C1 segment of cervical spinal cord (tissue), 14 donors: ENCODE data around the gene TEX19.
"Not testable (repeated sequence)": the region's sequence is repeated elsewhere in the genome, so short reads cannot be mapped to it uniquely, and the experiment has no call there.

Experiments
- DNase-seq, 14 donors: peaks; one replicate each; lab custom pipeline; 2025; lab: John Stamatoyannopoulos, UW

TEX19 gene

GRCh38 chr17:82375359-82376041 is 16.5 kb downstream of the TEX19 start:
- no peak for DNase-seq

DNA sequence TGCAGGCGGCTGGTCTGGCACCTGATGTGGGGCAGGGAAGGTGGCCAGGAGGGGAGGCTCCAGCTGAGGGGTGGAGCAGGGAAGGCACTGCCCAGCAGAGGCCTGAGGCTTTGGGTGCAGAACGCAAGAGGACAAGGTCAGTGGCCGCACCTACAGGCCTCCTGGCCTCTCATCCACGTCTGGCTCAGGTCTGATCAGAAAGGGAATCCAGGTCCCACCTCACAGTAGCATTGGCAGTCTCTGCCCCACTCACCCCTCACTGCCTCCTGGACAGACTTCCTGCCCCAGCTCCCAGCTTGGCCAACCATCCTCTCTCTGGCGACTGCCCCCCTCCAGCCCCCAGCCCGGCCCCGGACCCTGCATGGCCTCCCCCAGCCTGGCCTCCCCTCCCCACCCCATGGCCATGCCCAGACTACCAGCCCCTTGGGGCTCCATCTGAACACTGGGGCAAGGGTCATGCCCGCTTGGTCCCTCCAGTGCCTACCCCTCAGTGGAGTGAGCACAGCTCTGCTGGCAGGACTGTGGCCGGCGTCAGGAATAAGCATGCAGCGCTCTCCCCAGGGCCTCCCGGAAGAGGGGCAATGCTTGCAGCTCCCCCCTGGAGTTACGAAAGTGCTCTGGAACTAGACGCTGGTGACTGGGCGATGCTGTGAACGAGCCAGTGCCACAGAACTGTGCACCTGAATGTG is 17.1 kb downstream of the TEX19 start:
- no peak for DNase-seq

DNA sequence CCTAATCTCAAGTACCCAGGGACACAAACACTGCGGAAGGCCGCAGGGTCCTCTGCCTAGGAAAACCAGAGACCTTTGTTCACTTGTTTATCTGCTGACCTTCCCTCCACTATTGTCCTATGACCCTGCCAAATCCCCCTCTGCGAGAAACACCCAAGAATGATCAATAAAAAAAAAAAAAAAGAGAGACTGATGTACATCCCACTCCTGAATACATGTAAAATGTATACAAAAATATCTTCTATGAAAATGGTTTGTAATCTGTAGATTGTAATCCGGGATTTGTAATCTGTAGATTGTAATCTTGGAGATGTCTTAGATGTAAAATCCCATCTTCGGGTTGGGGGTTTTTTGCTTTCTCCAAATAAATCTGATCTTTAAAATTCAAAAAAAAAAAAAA is 18.2 kb downstream of the TEX19 start:
- DNase-seq = not testable (repeated sequence)

GRCh38 chr17:82377924-82378740 is 19.1 kb downstream of the TEX19 start:
- no peak for DNase-seq

GRCh38 chr17:82378741-82379021 is 19.6 kb downstream of the TEX19 start:
- no peak for DNase-seq

- DNase-seq = no peak
These were observed 22.0 kb downstream of the TEX19 start for GRCh38 chr17:82380860-82381702.

GRCh38 chr17:82381703-82382009 is 22.6 kb downstream of the TEX19 start:
- not testable (repeated sequence) for DNase-seq

DNA sequence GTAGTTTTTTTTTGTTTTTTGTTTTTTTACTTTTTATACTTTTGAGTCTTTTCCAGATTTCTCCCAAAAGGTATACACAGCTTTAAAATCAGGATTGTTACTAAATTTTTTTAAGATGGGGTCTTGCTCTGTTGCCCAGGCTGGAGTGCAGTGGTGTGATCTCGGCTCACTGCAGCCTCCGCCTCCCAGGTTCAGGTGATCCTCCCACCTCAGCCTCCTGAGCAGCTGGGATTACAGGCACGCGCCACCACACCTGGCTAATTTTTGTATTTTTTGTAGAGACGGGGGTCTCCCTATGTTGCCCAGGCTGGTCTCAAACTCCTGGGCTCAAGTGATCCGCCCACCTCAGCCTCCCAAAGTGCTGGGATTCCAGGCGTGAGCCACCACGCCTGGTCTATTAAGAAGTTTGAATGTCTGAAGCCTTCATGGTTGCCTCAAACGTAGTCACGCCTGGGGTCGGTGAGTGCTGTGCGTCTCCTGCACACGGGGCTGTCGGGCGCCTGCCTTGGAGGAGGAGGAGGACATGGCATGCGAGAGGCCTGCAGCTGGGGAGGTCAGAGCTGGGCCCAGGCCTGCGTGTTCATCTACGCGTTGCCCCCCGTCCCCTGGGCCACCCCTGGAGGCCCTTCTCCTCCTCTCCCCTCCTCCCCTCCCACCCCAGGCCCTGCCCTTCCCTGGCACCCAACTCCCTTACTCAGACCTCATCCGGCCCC is 23.3 kb downstream of the TEX19 start:
- DNase-seq = not testable (repeated sequence)

GRCh38 chr17:82382933-82383255 is 23.8 kb downstream of the TEX19 start:
- DNase-seq = no peak

GRCh38 chr17:82383411-82383810 is 24.4 kb downstream of the TEX19 start:
- no peak for DNase-seq

DNA sequence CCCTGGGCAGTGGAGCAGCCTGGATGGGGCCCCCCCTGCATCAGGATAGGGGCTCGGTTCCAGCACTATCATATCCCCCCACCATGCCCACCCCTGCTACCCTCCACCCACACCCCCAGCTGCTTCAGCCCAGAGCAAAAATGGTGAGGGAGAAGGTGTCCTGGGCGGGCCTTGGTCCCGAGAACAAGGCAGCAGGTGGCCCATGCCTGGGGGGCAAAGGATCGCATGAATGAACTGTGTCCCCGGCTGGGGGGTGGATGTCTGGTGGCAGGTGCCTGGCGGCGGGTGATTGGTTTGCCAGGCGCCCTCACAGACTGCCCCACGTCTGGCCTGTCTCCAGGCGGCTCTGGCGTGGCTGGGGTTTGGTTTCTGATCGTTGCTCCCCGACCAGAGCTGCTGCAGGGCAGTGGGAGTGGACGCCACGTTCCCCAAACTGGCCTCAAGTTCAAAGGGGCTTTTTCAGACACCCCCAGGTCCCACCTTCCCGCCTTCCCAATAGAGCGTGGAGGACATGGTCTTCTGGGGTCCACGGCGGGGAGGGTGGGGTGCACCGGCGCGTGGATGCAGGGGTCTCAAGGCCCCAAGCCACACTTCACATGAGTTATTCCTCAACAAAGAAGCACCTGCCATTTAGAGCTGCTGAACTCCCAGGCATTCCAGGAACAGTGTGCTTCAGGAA is 25.1 kb downstream of the TEX19 start:
- DNase-seq = no peak

- peak in 1 of 14 donors; percentile 3 for DNase-seq
These were observed 25.9 kb downstream of the TEX19 start for GRCh38 chr17:82384730-82385481.

- no peak for DNase-seq
These were observed 26.7 kb downstream of the TEX19 start for GRCh38 chr17:82385559-82386254.

GRCh38 chr17:82386255-82386831 is 27.3 kb downstream of the TEX19 start:
- DNase-seq = no peak

DNA sequence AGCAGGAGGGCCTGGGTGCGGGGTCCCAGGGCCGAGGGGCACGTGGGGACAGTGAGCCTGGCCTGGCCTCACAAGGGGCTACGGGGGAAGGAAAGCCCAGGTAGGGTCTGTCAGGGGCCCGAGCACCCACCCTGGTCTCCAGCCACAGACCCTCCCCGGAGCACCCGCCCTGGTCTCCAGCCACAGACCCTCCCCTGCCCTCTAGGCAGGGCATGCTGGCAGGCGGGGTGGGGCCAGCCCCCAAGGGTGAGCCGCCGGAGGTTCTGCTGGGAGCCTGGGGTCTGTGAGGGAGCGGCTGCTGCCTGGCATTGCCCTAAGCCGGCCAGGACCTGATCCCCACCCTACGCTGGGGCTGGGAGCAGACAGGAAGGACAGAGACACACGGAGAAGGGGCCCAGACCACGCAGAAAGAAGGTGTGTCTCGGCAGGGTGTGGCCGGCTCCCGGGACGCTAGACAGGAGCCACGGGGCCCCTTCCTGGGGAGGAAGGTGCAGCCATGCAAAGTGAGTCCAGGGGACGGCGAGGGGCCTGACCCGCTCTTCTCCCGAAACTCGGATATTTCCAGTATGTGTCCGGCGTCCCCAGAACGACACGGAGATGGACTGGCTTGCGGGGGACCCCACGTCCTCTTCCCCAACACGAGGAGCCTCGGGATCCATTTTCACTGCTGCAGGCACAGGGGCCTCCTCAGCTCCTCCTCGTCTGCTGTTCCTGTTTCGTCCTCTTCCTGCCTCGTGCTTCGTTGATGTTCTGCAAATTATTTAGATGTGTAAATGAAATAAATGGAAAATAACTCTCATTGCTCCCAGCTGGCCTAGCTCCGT is 28.0 kb downstream of the TEX19 start:
- no peak for DNase-seq

- DNase-seq = no peak
These were observed 28.7 kb downstream of the TEX19 start for GRCh38 chr17:82387705-82388106.

DNA sequence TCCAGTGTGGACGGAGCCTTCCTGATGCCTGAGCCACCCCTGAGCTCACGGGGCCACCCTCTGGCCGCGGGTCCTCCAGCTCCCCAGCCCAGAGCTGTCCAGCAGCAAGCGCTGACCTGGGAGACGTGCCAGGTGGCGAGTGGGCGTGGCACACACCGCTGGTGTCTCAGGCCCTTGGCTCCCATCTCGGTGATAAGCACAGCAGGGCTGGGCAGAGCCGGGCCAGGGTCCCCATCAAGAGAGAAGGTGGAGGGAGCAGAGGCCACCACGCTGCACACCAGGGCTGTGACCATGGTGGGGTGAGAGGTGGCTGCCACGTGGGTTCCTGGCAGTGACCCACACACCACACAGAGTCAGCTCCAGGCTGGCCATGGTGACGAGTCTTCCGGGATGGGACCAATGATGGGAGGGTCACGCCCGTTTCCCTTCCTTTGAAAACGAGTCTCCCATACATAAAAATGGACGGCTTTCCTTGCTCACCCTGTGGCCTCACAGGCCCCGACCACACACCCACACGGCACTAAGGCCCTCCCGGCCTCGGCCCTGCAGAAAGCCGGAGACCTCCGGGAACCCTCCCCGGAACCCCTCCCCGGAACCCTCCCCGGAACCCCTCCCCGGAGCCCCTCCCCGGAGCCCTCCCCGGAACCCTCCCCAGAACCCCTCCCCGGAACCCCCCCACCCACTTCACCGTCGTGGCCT is 29.3 kb downstream of the TEX19 start:
- no peak for DNase-seq

- no peak for DNase-seq
These were observed 29.9 kb downstream of the TEX19 start for GRCh38 chr17:82388922-82389283.
